Mesothelial cell of epicardium (in vitro differentiated cells): ENCODE data around the gene GSN. TPM values are rescaled to one million over a fixed set of nuclear protein-coding genes. Genes with fewer than 3 reads are reported as not detected.
A peak's percentile ranks its signal among the peaks of the same experiment; 100 is the strongest.

Experiments
- DNase-seq, 2 experiments: peaks; one replicate each; pipeline ENCODE4 v3.0.0; 2021; ENCODE audit warnings: low spot score in 2 of 2; ENCODE audit not compliant: unreplicated experiment in 2 of 2
- H3K27ac Mint-ChIP-seq: 2 replicates; pipeline ENCODE4 v1.8.0; 2021; ENCODE audit warnings: mixed read lengths
- H3K27me3 Mint-ChIP-seq: 2 replicates; pipeline ENCODE4 v1.8.0; 2021; ENCODE audit warnings: low read depth, mixed read lengths
- H3K36me3 Mint-ChIP-seq: 2 replicates; pipeline ENCODE4 v1.8.0; 2021; ENCODE audit warnings: mixed read lengths
- H3K4me1 Mint-ChIP-seq: 2 replicates; pipeline ENCODE4 v1.8.0; 2021; ENCODE audit warnings: mixed read lengths
- H3K4me3 Mint-ChIP-seq: 2 replicates; pipeline ENCODE4 v1.8.0; 2021; ENCODE audit warnings: mild to moderate bottlenecking, moderate library complexity, mixed read lengths
- H3K9me3 Mint-ChIP-seq: 2 replicates; pipeline ENCODE4 v1.8.0; 2021; ENCODE audit warnings: mixed read lengths
- CTCF ChIP-seq: fragments of 200-600 bp; sonication (generic); IDR thresholded peaks from one replicate; pipeline ENCODE4 v1.5.0; 2021; ENCODE audit warnings: antibody characterized with exemption; ENCODE audit not compliant: unreplicated experiment
- total RNA-seq: library from RNA; stranded (reverse); gene quantifications from 3 replicates; pipeline ENCODE4 v1.2.1, GENCODE V29; 2021

The GSN gene
- total RNA-seq: 106 to 114 TPM (median 109 TPM) in 3 replicates

- no peaks in the 10 kb centered on the region for H3K9me3 Mint-ChIP-seq
- peak within 1 kb of the TSS; percentile 88 for H3K4me3 Mint-ChIP-seq
- TF ChIP-seq CTCF: no peak
- no peaks in the 10 kb centered on the region for H3K36me3 Mint-ChIP-seq
- peaks cover 41% of the 10 kb centered on the region for H3K4me1 Mint-ChIP-seq
- H3K27me3 Mint-ChIP-seq: peaks cover 11% of the 10 kb centered on the region
- H3K27ac Mint-ChIP-seq: peak within 1 kb of the TSS; percentile 84
- peak; percentile 62 to 74 for DNase-seq
Measured at GRCh38 chr9:121267689-121268597, at the start of gene GSN. Gene GSN (plus strand): TSS chr9:121268162. CDS start chr9:121301972, 33,810 bp downstream.

GRCh38 chr9:121218357-121219027 lies 49.5 kb upstream of the GSN start:
- Mint-ChIP-seq H3K4me3 (no peak overlapping the region), H3K9me3 (no peaks in the 10 kb centered on the region), H3K4me1 (no peaks in the 10 kb centered on the region), H3K27ac (no peak overlapping the region), H3K27me3 (no peaks in the 10 kb centered on the region), H3K36me3 (no peaks in the 10 kb centered on the region)
- TF ChIP-seq CTCF: no peak
- no peak for DNase-seq

- TF ChIP-seq CTCF: no peak
- H3K27me3 Mint-ChIP-seq: no peaks in the 10 kb centered on the region
- no peaks in the 10 kb centered on the region for H3K36me3 Mint-ChIP-seq
- H3K4me3 Mint-ChIP-seq: no peak overlapping the region
- no peaks in the 10 kb centered on the region for H3K4me1 Mint-ChIP-seq
- H3K9me3 Mint-ChIP-seq: no peaks in the 10 kb centered on the region
- DNase-seq: no peak
- H3K27ac Mint-ChIP-seq: no peak overlapping the region
Measured at GRCh38 chr9:121219530-121219929, 48.4 kb upstream of the GSN start.

GRCh38 chr9:121220996-121221663 lies 46.8 kb upstream of the GSN start:
- H3K9me3 Mint-ChIP-seq: no peaks in the 10 kb centered on the region
- no peak for TF ChIP-seq CTCF
- no peak for DNase-seq
- no peaks in the 10 kb centered on the region for H3K4me1 Mint-ChIP-seq
- H3K27ac Mint-ChIP-seq: no peak overlapping the region
- H3K4me3 Mint-ChIP-seq: no peak overlapping the region
- no peaks in the 10 kb centered on the region for H3K36me3 Mint-ChIP-seq
- peaks cover 2% of the 10 kb centered on the region for H3K27me3 Mint-ChIP-seq

GRCh38 chr9:121221664-121222055 lies 46.3 kb upstream of the GSN start:
- no peaks in the 10 kb centered on the region for H3K4me1 Mint-ChIP-seq
- no peaks in the 10 kb centered on the region for H3K36me3 Mint-ChIP-seq
- H3K27ac Mint-ChIP-seq: no peak overlapping the region
- peaks cover 2% of the 10 kb centered on the region for H3K27me3 Mint-ChIP-seq
- no peak overlapping the region for H3K4me3 Mint-ChIP-seq
- H3K9me3 Mint-ChIP-seq: no peaks in the 10 kb centered on the region
- no peak for DNase-seq
- no peak for TF ChIP-seq CTCF
